HK-2 (cell line): ENCODE data around the gene SHB.

Experiments
- DNase-seq: peaks from one replicate; pipeline ENCODE4 v3.0.0-alpha.2; 2018; ENCODE audit not compliant: unreplicated experiment

SHB gene

DNA sequence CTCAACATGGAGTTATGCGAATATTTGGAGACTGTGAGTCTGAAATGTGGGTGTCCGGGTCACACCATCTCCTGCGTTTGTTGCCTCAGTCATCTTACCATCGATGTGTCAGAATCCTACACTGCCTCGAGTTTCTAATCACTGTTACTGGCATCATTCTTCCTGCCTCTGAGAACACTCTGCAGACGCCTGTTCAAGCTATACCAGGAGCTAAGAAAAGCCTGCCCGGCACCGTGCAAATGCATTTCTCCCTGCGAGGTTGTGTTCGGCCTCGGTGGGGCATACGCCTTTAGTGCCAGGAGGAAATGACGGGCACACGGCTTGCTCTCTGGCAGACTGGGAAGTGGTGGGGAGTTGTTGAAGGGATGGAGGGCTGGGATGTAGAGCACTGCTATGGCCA, 133.9 kb downstream of the SHB start:
- no peak for DNase-seq

DNA sequence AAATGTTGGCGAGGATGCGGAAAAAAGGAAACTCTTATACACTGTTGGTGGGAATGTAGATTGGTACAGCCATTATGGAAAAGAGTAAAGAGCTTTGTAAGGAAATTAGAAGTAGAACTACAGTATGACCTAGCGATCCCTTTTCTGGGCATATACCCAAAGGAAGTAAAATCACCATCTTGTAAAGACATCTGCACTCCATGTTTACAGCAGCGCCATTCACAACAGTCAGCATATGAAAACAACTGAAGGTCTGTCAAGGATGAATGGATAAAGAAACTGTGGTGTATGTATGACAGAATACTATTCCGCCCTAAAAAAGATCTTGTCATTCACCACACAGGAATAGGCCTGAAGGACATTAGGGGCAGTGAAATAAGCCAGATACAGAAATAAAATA, 137.4 kb downstream of the SHB start:
- no peak for DNase-seq

DNA sequence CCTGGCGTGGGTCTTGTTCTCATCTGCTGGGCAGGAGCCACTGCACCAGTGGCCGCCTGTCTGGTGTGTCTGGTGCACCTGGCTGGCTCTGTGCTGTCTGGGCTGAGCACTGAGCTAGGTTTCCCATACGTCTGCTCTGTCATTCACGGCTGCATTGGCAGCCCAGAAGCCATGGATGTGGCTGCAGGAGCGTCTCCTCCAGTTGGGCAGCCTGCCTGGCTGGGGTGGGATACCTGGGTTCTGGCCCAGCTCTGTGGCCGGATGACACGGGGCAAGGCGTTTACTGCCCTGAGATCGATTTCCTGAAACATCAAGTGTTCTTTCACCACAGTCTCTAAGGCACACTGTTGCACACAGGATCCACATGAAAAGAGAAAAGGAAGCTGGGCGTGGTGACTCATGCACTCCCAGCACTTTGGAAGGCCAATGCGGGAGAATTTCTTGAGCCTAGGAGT, 139.6 kb downstream of the SHB start:
- peak; percentile 36 for DNase-seq

DNA sequence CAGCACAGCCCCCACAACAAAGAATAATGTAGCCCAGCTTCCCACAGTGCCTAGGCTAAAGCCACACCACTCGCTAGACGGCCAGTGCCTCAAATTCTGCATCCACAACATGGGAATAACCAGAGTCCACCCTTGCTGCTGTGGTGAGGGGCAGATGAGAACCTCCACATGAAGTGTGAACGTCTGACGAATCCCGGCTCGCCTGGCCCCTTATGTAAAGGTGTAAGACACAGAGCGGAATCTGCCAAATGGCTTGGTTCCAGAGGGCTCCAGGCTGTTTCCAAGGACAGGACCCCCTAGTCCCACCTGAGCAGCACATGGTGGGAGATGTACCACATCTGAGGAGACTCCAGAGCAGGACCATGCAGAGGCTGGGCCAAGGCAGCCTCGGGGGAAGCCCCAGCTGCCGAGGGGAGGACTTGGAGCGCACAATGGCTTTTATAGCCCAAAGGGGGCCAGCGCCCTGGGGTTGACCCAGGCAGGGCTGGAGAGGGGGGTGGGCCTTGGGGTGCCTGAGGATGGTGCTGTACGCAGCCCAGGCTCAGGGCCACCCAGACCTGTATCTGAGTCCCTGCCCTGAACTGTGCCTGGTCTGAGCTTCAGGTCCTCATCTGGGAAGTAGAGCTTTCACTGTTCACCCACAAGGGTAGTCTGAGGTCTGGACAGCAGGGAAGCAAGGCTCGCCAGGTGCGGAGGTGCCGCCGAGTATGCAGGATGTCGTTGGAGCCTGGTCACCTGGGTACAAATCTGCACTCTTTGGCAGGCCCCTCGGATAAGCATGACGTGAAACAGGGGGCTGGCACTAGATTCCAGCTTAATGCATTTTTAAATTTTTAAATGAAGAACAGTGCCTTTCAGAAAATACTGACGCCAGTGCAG, 140.2 kb downstream of the SHB start:
- DNase-seq = no peak

DNA sequence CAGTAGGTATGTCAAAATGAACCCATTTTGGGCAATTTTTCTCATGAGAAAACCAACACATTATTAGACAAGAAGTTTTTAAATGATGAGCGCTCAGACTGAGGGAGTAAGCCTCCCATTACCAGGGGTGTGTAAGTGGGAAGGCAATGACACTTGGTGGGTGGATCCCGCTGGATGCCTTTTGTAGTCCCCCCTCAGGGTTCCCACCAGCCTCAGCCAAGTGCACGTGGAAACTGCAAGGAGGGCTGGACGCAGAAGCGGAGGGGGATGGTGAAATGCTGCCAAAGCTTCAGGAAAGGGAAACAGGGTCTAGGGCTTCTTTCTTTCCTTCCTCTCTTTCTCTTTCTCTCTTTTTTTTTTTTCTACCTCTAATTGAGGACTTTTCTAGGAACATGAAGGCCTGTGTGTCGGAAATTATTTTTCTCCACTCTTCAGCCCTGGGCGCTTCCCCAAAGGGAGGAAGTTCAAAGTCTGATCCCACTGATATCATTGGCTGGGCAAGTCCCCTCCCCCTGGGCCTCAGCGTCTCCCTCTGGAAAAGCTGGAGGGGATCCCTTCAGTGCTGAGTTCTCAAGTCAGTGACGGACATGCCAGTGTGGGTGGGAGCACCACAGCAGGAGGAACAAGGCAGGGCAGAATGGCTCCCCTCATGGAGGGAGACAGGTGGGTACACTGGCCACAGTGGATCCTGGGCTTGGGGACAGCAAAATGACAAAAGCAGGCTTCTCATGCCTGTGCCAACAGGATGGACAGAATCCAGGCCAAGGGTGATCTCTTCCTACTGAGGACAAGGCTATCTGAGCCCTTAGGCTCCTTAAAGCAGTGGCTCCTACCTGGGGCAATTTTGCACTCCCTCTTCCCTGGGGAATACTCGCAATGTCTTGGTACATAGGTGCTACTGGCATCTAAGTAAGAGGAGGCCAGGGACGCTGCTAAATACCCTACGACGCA, 141.2 kb downstream of the SHB start:
- DNase-seq = no peak

DNA sequence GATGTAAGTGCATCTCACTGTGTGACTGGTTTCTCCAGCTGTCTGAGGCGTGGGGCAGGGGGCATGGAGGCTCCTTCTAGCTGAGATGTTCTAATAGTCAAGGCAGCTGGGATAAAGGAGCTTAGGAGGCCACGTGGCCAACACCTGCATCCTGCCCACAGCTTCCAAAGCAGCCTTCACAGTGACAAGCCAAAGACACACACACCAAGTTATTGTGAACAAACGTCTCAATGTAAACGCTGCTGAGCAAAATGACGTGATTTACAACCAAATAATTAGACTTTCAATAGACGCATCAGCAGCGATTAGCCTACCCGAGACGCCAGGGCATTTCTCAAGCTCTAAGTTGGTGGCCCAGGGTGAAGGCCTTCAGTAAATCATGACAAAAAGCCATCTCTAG, 141.9 kb downstream of the SHB start:
- no peak for DNase-seq

DNA sequence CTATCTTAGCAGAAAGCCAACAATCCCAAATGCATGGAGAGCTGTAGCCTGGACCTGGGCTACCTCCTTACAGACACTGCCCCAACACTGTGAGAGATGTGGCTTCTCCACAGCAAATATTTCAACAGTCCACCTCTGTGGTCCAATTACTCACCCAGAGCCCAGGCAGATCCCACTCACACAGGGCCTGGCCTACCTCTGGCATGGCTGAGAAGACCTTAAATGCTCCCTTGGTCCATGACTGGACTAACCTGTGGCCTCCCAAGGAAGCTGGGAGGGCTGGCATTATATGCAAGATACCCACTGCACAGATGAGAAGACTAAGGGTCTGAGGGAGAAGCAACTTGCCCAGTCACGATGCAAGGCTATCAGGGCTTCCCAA, 142.3 kb downstream of the SHB start:
- DNase-seq = no peak

DNA sequence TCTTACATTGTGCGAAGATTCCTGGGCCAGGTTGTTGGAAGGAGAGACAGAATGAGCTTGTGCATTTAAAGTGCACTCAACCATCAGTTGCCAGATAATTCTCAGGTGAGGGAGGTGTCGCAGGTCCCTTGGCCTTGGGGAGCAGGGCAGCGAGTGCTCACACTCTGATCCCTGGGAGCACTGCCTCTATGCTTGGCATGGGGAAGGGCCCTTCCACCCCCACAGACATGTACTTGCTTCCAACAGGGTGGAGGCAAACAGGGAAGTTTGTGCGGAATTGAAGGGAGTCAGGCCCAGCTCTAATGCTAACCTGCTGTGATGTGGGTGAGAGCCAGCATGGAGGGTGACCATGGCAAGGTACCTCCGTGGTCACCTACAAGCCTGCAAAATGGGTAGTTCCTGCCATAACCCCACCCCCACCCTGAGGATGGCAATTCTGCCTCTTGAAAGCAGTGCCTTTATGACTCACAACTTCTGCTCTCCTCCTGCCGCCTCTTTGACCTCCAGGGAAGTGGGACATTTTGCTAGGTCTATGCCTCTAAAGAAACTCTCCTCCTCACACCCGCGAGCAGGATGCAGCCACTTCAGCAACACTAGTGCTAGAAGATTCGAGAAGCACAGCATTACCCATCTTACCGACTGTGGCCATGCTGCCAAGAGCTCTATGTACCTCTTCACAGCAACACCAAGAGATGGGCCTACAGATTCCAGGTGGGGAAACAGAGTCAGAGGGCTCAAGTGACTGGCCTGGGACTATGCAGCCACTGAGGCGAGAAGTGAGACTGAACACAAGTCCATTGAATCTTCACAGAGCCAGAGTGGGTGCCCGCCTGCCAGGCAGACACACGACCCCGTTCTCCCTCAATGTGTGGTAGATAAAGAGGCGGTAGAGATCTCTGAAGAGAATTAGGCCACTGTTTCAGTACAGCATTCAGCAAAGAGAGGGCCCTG, 143.0 kb downstream of the SHB start:
- DNase-seq = no peak

DNA sequence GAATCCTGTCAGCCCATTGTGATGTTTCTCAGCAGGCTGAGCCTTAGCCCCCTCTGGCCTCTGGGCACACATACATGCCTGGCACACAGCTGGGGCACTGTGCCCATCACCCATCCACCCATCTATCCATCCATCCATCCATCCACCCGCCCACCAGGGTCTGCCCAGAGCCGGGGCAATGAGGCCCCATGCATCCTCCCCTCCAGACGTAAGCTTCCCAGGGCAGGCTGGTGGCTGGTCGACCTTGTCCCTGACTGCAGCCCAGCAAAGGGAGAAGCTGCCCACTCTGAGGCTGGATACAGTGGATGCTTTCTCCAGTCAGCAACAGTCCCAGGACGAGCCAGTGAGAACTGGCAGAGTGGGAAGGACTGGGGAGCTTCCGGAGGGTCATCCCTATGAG, 144.0 kb downstream of the SHB start:
- DNase-seq = no peak

DNA sequence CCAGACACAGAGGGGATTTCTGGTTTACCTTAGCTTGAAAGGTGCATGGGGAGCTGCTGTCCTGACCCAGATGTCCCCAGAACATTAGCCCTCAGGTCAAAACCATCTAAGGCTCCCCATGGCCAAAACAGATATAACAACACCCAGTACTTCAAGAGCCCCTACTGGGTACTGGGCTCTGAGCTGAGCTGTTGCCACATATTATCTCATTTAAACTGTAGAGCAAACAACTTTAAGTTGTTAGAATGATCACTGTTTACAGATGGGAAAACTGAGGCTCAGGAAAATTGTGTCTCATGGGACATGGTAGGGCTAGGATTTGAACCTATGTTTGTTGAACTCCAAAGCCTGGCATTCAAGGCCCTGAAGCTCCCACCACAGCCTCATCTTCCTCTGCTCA, 144.5 kb downstream of the SHB start:
- DNase-seq = no peak

DNA sequence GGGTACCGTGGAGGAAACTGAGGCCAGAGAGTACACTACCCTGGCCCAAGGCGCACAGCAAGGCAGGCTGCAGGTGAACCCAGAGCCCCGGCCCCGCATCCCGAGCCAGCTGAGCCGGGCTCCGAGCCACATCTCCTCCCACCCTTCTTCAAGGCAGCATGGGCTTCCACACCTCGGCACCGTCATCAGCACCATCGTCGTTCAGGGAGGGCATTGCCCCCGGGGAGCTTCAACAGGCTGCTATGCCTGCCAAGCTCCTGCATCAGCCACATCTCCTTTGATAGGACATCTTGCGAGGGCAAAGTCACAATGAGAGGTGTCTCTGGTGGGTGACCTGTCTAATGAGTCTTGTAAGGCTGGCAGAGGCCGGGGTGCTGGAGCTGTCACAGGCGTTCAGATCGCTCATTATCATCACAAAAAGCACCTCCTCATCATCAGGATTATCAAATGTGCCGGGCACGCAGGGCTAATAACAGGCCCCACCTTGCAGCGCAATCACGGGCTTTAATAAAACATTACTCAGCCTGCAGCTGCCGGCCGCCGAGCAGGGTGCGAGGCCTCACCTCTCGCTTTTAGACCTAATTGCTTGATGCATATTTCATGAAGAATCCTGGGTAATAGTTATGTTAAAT, 145.1 kb downstream of the SHB start:
- DNase-seq = no peak

DNA sequence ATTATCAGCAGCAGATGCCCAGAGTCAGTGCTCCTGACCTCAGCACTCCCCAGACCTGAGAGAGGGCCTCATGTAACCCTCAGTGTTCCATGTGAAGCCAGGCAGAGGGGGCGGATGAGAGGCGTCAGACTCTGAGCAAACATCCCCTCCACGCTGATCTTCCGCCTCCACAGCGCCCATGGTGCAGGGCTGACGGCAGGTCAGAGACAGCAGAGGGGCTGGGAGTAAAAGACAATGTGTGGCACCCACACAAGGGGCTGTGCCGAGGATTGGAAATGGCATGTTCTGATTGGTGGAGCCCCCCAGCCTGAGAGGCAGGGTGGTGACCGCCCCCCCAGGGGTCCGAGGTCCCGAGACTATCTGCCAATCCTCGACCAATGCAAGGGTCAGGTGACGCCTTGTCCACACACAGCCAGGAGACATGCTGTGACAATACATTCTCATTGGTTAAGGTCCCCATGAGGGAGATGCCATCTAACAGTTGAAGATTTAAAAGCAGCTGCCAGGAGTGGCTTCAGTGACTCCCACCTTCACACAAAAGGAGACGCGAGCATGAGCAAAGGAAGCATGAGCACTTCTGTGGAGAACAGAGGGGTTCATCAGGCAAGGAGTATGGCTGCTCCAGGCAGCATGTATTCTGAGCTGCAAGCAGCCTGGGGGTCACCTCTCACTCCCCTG, 145.8 kb downstream of the SHB start:
- no peak for DNase-seq

DNA sequence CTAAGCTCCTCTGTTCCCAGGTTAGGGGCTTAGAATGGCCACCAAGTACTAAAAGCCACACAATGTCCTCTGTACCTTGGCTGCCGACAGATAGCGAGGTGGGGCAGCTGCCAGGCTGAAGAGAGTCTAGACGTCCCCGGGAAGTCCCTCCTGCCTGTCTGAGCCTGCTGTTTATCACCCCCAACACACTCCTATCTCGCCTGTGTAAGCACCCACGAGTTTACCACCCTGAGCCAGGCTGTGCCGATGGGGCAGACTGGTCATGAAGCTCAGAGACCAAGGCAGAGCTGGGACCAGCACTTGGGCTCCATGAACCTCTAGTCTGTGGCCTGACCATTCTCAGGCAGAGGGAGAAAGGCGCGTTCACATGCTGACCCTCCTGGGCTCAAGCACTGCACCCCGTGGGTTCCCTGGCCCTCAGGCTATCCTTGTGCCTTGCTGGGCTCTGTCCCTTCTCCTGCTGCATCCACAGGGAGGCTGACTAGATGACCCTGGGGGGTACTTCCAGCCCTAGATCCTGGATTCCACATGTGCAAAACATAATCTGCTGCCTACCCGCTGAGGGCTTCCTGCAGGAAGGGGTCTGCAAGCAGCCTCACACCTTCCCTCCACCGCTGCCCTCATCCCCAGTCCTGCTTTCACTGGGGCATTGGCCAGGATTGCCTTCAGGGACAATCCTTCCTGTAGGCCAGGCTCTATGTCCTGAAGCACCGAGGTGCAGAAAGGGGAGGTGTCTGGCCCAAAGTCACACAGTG, 146.5 kb downstream of the SHB start:
- no peak for DNase-seq

DNA sequence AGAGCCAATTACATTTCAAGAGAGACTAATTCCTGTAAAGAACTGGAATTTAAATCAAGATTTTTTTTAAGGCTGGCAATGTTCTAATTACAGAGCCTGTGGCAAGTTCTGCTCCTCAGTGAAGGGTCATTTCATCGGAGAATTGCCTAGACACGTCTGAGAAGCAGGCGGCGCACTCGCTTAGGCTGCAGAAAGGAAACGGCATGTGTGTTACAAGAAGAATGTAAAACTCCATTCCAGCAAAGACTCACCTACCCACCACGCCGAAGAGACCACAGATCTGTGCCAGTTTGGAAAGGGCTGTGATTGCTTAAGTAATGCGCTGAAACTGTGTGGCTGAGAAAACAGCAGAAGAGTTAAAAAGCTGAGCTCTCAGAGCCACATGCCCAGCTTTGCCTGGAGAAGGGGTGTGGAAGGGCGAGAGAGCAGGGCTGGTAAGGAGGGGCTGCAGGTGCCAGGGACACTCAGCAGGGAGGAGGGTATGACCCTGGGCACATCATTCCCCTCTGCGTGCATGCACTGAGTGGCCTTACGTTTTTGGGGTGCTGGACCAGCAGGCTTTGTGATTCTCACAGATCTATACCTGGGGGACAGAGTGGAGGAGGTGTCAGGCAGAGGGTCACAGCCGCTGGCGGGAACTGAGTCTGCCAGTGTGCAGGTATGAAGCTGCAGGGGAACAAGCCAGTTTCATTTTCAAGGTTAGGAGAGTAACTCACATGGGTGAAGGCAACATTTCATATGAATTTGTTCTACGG, 147.3 kb downstream of the SHB start:
- DNase-seq = no peak

DNA sequence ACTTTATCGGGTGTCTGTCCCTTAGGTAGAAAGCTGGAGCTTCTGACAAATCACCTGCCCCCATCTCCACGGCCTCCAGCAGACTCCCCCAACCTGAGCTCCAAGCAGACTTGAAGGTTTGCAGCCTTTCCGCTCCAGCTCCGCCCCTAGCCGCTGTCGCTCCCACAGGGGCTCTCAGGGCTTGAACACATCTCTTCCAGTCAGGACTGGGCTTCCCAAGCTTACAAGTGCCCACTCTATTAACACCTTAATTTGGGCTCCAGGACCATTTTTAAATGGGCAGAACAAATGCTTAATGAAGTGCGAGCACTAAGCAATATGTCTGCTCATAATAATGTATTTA, 147.9 kb downstream of the SHB start:
- DNase-seq = no peak

DNA sequence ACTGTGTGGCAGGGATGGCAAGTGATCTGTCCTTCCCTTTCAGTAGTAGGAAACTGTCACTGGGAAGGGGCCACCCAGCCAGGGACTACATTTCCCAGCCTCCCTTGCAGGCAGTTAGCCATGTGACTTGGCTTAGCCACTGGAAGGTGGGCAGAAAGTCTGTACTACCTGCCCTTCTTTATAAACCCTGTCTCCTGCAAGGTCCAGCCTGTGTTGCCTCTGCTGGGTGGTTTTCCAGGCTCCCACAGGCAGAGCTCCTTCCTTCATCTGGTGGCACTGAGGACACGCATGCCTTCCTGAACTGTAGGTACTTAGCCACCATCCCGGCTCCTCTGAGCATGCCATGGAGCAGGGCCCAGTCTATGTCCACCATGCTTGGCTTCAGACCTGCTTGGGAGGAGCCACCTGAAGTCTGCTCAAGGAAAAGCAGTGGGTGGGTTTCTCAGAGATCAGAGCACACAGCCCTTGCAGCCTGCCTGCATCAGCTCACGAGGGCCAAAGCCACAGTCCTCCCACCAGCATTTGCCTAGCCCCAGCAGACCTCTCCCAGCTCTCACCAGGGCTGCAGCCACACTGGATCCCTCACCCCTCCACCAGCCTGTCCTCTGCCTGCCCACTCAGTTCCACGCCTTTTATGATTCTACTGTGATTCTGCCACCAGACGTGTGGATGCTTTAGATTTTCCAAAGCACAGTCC, 148.4 kb downstream of the SHB start:
- DNase-seq = no peak

DNA sequence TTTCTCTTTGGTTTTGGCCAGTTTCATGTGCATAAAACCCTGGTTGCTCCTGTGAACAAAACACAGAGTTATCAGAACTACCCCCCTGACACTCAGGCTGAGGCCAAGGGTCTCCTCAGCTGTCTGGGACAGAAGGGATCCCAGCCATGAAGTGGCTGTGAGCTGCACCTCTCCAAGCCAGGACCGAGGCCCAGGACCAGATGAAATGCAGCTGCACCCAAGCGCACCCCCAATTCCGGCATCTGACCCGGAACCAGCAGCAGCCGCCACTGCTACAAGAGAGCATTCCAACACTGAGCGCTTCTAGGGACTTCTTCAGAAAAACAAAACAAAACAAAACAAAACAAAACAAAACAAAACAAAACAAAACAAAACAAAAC, 149.1 kb downstream of the SHB start:
- no peak for DNase-seq

DNA sequence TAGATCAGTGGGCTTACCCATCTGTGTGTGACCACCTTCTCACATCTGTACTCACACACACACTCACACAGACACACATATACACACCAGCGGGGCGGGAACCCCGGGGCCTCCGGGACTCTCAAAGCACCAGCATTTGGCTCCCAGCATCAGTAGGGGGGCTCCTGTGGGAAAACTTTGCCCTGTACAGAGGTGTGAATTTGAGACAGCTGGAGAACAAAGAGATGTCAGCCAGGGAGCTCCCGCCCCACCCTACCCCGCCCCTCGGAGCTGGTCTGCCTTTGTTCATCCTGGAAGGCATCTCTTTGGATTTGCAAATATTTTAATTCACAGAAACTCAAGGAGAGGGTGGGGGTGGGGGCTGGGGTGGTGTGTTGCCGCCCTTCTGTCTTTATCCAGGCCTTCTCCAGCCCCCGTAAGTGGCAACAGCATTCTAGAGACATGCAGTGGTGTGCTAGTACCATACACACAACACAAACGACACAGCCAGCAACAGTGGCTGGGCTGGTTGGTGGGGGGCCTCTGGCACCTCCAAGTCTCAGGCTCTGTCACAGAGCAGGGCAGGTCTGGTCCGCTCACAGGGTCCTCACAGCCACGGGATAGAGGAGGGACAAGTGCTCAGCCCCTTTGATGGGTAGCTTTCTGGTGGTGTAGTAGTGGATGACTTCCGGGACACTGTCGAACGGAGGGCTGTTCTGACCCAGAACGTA, 149.6 kb downstream of the SHB start:
- no peak for DNase-seq
